ENCODE data around the gene METTL27.

DNA sequence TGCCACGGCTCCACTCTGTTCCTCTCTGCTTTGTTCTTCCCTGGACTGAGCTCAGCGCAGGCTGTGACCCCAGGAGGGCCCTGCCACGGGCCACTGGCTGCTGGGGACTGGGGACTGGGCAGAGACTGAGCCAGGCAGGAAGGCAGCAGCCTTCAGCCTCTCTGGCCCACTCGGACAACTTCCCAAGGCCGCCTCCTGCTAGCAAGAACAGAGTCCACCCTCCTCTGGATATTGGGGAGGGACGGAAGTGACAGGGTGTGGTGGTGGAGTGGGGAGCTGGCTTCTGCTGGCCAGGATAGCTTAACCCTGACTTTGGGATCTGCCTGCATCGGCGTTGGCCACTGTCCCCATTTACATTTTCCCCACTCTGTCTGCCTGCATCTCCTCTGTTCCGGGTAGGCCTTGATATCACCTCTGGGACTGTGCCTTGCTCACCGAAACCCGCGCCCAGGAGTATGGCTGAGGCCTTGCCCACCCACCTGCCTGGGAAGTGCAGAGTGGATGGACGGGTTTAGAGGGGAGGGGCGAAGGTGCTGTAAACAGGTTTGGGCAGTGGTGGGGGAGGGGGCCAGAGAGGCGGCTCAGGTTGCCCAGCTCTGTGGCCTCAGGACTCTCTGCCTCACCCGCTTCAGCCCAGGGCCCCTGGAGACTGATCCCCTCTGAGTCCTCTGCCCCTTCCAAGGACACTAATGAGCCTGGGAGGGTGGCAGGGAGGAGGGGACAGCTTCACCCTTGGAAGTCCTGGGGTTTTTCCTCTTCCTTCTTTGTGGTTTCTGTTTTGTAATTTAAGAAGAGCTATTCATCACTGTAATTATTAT lies 10.3 kb downstream of the METTL27 start:
- no peak for TF ChIP-seq EZH2 (IDR thresholded peaks at IDR 0.05; ENCODE audit: borderline replicate concordance, insufficient read depth, low read length, poor library complexity, severe bottlenecking)
- TF ChIP-seq, protein P1, sequence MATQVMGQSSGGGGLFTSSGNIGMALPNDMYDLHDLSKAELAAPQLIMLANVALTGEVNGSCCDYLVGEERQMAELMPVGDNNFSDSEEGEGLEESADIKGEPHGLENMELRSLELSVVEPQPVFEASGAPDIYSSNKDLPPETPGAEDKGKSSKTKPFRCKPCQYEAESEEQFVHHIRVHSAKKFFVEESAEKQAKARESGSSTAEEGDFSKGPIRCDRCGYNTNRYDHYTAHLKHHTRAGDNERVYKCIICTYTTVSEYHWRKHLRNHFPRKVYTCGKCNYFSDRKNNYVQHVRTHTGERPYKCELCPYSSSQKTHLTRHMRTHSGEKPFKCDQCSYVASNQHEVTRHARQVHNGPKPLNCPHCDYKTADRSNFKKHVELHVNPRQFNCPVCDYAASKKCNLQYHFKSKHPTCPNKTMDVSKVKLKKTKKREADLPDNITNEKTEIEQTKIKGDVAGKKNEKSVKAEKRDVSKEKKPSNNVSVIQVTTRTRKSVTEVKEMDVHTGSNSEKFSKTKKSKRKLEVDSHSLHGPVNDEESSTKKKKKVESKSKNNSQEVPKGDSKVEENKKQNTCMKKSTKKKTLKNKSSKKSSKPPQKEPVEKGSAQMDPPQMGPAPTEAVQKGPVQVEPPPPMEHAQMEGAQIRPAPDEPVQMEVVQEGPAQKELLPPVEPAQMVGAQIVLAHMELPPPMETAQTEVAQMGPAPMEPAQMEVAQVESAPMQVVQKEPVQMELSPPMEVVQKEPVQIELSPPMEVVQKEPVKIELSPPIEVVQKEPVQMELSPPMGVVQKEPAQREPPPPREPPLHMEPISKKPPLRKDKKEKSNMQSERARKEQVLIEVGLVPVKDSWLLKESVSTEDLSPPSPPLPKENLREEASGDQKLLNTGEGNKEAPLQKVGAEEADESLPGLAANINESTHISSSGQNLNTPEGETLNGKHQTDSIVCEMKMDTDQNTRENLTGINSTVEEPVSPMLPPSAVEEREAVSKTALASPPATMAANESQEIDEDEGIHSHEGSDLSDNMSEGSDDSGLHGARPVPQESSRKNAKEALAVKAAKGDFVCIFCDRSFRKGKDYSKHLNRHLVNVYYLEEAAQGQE (IDR thresholded peaks at IDR 0.05; ENCODE audit: borderline replicate concordance) = no peak
- TF ChIP-seq, protein P2, sequence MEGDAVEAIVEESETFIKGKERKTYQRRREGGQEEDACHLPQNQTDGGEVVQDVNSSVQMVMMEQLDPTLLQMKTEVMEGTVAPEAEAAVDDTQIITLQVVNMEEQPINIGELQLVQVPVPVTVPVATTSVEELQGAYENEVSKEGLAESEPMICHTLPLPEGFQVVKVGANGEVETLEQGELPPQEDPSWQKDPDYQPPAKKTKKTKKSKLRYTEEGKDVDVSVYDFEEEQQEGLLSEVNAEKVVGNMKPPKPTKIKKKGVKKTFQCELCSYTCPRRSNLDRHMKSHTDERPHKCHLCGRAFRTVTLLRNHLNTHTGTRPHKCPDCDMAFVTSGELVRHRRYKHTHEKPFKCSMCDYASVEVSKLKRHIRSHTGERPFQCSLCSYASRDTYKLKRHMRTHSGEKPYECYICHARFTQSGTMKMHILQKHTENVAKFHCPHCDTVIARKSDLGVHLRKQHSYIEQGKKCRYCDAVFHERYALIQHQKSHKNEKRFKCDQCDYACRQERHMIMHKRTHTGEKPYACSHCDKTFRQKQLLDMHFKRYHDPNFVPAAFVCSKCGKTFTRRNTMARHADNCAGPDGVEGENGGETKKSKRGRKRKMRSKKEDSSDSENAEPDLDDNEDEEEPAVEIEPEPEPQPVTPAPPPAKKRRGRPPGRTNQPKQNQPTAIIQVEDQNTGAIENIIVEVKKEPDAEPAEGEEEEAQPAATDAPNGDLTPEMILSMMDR (IDR thresholded peaks at IDR 0.05; ENCODE audit: poor library complexity, severe bottlenecking) = no peak
- TF ChIP-seq SMC3 (conservative IDR thresholded peaks at IDR 0.05; ENCODE audit: poor library complexity) = no peak
- no peak for TF ChIP-seq POLR2AphosphoS5 (IDR thresholded peaks at IDR 0.05)
- no peak for TF ChIP-seq EP300 (conservative IDR thresholded peaks at IDR 0.05; ENCODE audit: poor library complexity, severe bottlenecking)
- TF ChIP-seq RAD21 (conservative IDR thresholded peaks at IDR 0.05) = no peak
- no peak for TF ChIP-seq MXI1 (conservative IDR thresholded peaks at IDR 0.05; ENCODE audit: poor library complexity, severe bottlenecking)
- no peak for TF ChIP-seq TAF1 (IDR thresholded peaks at IDR 0.05; ENCODE audit: low read depth)

Data from neural cell (in vitro differentiated cells).